Measurements from ENCODE around the gene TEKT2.

The TEKT2 gene

DNA sequence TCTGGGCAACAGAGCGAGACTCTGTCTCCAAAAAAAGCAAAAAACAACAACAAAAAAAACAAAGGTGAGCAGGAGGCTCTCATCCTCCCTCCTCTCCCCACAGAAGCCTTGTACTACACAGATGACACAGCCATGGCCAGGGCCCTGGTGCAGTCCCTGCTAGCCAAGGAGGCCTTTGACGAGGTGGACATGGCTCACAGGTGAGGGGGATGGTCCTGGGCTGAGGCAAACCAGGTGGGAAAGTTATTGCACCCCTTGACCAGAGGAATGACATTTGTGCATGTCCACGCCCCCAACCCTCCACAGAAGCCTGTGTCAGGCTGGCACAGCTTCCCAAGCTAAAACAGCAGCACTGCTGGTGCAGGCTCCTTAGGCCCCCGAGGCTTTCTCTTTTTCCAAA, 7.2 kb downstream of the TEKT2 start:
- TF ChIP-seq POLR2AphosphoS5 (IDR thresholded peaks at IDR 0.05; ENCODE audit: low read depth, low read length): no peak

DNA sequence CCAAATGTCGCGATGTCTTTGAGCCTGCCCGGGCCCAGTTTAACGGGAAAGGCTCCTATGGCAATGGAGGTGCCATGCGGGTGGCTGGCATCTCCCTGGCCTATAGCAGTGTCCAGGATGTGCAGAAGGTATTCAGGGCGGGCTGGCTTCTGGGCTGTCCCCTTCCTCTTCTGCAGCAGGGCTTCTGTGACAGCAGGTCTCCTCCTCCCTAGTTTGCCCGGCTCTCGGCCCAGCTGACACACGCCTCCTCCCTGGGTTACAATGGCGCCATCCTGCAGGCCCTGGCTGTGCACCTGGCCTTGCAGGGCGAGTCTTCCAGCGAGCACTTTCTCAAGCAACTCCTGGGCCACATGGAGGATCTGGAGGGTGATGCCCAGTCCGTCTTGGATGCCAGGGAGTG, 7.8 kb downstream of the TEKT2 start:
- TF ChIP-seq, protein P1, sequence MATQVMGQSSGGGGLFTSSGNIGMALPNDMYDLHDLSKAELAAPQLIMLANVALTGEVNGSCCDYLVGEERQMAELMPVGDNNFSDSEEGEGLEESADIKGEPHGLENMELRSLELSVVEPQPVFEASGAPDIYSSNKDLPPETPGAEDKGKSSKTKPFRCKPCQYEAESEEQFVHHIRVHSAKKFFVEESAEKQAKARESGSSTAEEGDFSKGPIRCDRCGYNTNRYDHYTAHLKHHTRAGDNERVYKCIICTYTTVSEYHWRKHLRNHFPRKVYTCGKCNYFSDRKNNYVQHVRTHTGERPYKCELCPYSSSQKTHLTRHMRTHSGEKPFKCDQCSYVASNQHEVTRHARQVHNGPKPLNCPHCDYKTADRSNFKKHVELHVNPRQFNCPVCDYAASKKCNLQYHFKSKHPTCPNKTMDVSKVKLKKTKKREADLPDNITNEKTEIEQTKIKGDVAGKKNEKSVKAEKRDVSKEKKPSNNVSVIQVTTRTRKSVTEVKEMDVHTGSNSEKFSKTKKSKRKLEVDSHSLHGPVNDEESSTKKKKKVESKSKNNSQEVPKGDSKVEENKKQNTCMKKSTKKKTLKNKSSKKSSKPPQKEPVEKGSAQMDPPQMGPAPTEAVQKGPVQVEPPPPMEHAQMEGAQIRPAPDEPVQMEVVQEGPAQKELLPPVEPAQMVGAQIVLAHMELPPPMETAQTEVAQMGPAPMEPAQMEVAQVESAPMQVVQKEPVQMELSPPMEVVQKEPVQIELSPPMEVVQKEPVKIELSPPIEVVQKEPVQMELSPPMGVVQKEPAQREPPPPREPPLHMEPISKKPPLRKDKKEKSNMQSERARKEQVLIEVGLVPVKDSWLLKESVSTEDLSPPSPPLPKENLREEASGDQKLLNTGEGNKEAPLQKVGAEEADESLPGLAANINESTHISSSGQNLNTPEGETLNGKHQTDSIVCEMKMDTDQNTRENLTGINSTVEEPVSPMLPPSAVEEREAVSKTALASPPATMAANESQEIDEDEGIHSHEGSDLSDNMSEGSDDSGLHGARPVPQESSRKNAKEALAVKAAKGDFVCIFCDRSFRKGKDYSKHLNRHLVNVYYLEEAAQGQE (IDR thresholded peaks at IDR 0.05; ENCODE audit: insufficient read depth in 1 of 2, low read depth in 2 of 2, low read length in 2 of 2): no peak
- TF ChIP-seq POLR2AphosphoS5 (IDR thresholded peaks at IDR 0.05; ENCODE audit: low read depth, low read length) (no peak), TAF1 (IDR thresholded peaks at IDR 0.05; ENCODE audit: borderline replicate concordance, insufficient read depth, low read length) (no peak), SIN3A (IDR thresholded peaks at IDR 0.05; ENCODE audit: borderline replicate concordance, insufficient read depth, low read length) (no peak), FOXP2 (optimal IDR thresholded peaks at IDR 0.05; ENCODE audit: borderline replicate concordance, extremely low read depth, extremely low read length, insufficient read depth) (no peak)

DNA sequence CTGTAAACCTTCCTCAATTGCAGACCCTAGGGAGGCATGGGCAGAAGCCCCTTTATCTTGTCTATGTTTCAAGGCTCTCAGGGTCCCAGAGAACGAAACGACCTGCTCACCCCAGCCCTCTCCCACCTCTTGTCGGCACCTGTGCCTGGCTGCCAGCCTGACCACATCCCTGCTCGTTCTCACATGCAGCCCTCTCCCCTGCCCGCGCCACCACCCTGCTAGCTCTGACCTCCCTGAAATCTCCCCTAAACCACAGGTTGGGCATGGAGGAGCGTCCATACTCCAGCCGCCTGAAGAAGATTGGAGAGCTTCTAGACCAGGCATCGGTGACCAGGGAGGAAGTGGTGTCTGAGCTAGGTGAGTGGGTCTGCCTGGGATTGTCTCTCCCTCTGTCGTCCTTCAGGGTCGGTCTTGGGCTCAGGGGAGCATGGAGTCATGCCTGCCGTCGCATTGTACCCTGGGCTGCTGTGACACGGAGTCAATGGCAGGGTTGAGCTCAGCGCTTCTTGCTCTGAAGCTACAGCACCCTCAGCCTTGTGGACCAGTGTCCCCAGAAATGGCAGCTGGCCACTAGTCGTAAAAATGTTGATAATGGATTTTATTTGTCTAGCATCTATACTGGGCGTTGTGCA, 8.4 kb downstream of the TEKT2 start:
- TF ChIP-seq TAF1 (IDR thresholded peaks at IDR 0.05; ENCODE audit: borderline replicate concordance, insufficient read depth, low read length) (no peak), POLR2AphosphoS5 (IDR thresholded peaks at IDR 0.05; ENCODE audit: low read depth, low read length) (no peak), SIN3A (IDR thresholded peaks at IDR 0.05; ENCODE audit: borderline replicate concordance, insufficient read depth, low read length) (no peak), FOXP2 (optimal IDR thresholded peaks at IDR 0.05; ENCODE audit: borderline replicate concordance, extremely low read depth, extremely low read length, insufficient read depth) (no peak)
- TF ChIP-seq, protein P1 (IDR thresholded peaks at IDR 0.05; ENCODE audit: insufficient read depth in 1 of 2, low read depth in 2 of 2, low read length in 2 of 2): no peak

DNA sequence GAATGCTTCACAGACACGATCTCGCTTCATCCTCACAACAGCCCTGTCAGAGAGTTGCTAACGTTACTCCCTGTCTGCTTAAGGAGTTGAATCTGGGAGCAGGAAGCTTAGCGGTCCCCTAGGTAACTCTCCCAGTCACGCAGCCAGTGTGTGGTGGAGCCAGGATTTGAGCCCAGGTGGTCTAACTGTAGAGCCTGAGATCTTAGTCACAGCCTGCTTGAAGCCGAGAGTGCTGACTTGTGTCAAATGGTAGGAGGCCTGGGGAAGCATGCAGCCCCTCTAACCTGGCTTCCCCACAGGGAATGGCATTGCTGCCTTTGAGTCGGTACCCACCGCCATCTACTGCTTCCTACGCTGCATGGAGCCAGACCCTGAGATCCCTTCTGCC, 8.9 kb downstream of the TEKT2 start:
- TF ChIP-seq TAF1 (IDR thresholded peaks at IDR 0.05; ENCODE audit: borderline replicate concordance, insufficient read depth, low read length) (no peak), POLR2AphosphoS5 (IDR thresholded peaks at IDR 0.05; ENCODE audit: low read depth, low read length) (no peak), SIN3A (IDR thresholded peaks at IDR 0.05; ENCODE audit: borderline replicate concordance, insufficient read depth, low read length) (no peak), FOXP2 (optimal IDR thresholded peaks at IDR 0.05; ENCODE audit: borderline replicate concordance, extremely low read depth, extremely low read length, insufficient read depth) (no peak)
- TF ChIP-seq, protein P1 (IDR thresholded peaks at IDR 0.05; ENCODE audit: insufficient read depth in 1 of 2, low read depth in 2 of 2, low read length in 2 of 2): no peak

DNA sequence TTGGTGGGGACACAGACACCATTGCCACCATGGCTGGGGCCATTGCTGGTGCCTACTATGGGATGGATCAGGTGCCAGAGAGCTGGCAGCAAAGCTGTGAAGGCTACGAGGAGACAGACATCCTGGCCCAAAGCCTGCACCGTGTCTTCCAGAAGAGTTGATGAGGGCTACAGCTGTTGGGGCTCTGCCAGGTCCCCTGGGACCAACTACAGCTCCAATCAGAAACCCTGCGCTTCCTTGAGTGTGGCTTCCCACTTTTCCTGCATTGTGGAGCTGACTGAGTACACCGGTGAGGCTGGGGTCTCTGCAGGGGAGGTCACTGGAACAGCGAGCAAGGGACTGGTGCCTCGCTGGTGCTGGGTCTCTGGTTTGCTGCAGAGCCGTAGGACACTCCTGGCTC, 9.3 kb downstream of the TEKT2 start:
- TF ChIP-seq FOXP2 (optimal IDR thresholded peaks at IDR 0.05; ENCODE audit: borderline replicate concordance, extremely low read depth, extremely low read length, insufficient read depth) (no peak), TAF1 (IDR thresholded peaks at IDR 0.05; ENCODE audit: borderline replicate concordance, insufficient read depth, low read length) (no peak), SIN3A (IDR thresholded peaks at IDR 0.05; ENCODE audit: borderline replicate concordance, insufficient read depth, low read length) (no peak), POLR2AphosphoS5 (IDR thresholded peaks at IDR 0.05; ENCODE audit: low read depth, low read length) (no peak)
- TF ChIP-seq, protein P1 (IDR thresholded peaks at IDR 0.05; ENCODE audit: insufficient read depth in 1 of 2, low read depth in 2 of 2, low read length in 2 of 2): no peak
